ENCODE measurements around the gene MRRF.

The MRRF gene

DNA sequence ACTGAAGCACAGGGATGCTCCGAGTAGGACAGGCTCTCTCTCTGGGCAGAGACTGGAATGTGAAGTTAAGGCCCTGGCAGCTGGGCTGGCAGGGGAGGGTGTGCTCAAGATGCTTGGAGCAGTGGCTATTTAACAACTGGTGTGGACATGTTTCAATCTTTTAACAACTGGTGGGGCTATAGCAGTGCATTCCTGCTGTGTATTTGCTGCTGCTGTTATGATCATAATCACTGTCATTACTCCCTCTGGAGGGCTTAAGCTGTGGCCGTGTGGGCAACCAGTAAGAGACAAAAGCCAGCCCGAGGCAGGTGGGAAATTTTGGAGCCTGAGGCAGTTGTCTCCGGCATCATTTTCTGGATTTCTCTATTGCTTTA lies 72.9 kb downstream of the MRRF start:
- Histone ChIP-seq H3K4me3 (ENCODE audit: low read length) (peak overlapping the region; percentile 62; the same call in 1 of the 2 replicates), H3K4me1 (ENCODE audit: insufficient read depth, low read length) (peaks cover 28% of the 10 kb centered on the region), H3K9me3 (ENCODE audit: insufficient read depth, low read depth, low read length) (no peaks in the 10 kb centered on the region), H3K27me3 (ENCODE audit: insufficient read depth, low read length) (peaks cover 21% of the 10 kb centered on the region), H3K27ac (ENCODE audit: low read length) (no peak overlapping the region), H3K36me3 (ENCODE audit: insufficient read depth, low read depth, low read length) (no peaks in the 10 kb centered on the region), H3K9ac (ENCODE audit: low read depth, low read length) (no peak overlapping the region)

DNA sequence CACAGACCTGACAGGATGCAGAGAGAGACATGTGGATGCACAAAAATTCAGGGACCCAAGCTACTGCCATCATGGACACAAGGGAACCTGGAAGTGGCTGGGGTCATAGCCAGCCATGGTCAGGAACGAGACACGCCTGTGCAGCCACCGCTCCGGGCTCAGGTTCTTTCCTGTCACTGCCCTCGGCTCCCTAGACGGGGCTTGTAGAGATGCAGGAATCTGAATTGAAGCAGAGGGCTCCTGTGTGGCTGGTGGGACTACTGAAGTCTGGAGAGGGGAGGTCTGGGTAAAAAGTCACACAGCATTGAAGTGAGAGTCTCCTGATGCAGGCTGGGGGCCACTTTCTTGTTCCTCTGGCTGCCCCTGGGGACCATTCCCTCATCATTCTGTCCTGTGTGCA lies 73.9 kb downstream of the MRRF start:
- Histone ChIP-seq H3K36me3 (ENCODE audit: insufficient read depth, low read depth, low read length) (no peaks in the 10 kb centered on the region), H3K27ac (ENCODE audit: low read length) (no peak overlapping the region), H3K4me1 (ENCODE audit: insufficient read depth, low read length) (peaks cover 27% of the 10 kb centered on the region), H3K9me3 (ENCODE audit: insufficient read depth, low read depth, low read length) (no peaks in the 10 kb centered on the region), H3K9ac (ENCODE audit: low read depth, low read length) (no peak overlapping the region), H3K27me3 (ENCODE audit: insufficient read depth, low read length) (peaks cover 21% of the 10 kb centered on the region), H3K4me3 (ENCODE audit: low read length) (no peak overlapping the region)

DNA sequence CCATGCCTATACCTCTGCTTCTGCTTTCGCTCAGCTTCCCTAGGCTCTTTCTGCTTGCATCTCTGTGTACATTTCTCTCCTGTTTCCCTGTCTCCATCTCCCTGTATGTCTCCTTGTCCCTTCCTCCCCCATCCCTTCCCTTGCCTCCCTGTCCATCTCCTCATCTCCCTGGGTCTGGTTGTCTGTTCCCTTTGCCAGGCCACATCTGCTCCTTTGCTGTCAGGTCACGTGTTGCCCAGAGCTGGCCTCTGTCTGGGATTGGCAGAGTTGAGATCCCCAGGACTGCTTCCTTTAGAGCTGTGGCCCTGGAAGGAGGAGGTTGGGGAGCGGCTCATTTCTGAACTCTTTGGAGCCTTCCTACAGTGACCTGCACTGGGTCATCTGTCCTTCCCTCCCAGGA lies 74.3 kb downstream of the MRRF start:
- H3K27me3 ChIP-seq (ENCODE audit: insufficient read depth, low read length): peaks cover 21% of the 10 kb centered on the region
- H3K9me3 ChIP-seq (ENCODE audit: insufficient read depth, low read depth, low read length): no peaks in the 10 kb centered on the region
- no peaks in the 10 kb centered on the region for H3K36me3 ChIP-seq (ENCODE audit: insufficient read depth, low read depth, low read length)
- peaks cover 27% of the 10 kb centered on the region for H3K4me1 ChIP-seq (ENCODE audit: insufficient read depth, low read length)
- no peak overlapping the region for H3K27ac ChIP-seq (ENCODE audit: low read length)
- H3K4me3 ChIP-seq (ENCODE audit: low read length): no peak overlapping the region
- H3K9ac ChIP-seq (ENCODE audit: low read depth, low read length): no peak overlapping the region

DNA sequence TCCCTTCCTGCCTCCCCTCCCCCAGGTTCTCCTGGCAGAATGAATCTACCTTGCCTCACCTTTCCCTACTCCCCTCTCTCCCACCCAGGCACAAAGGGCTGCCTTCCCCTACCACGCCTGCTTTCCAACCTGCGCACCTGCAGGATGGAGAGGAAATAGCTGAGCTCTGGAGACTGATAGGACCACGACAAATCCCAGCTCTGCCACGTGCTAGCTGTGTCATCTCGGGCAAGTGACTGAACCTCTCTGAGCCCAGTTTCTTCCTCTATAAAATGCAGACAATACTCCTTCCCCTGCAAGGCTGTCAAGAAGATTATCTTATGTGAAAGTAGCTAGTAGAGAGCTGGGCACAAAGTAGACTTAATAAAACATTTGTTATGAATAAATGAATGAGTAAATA lies 74.9 kb downstream of the MRRF start:
- Histone ChIP-seq H3K27me3 (ENCODE audit: insufficient read depth, low read length) (peaks cover 21% of the 10 kb centered on the region), H3K27ac (ENCODE audit: low read length) (no peak overlapping the region), H3K36me3 (ENCODE audit: insufficient read depth, low read depth, low read length) (no peaks in the 10 kb centered on the region), H3K4me1 (ENCODE audit: insufficient read depth, low read length) (peaks cover 27% of the 10 kb centered on the region), H3K9ac (ENCODE audit: low read depth, low read length) (no peak overlapping the region), H3K9me3 (ENCODE audit: insufficient read depth, low read depth, low read length) (no peaks in the 10 kb centered on the region), H3K4me3 (ENCODE audit: low read length) (no peak overlapping the region)

DNA sequence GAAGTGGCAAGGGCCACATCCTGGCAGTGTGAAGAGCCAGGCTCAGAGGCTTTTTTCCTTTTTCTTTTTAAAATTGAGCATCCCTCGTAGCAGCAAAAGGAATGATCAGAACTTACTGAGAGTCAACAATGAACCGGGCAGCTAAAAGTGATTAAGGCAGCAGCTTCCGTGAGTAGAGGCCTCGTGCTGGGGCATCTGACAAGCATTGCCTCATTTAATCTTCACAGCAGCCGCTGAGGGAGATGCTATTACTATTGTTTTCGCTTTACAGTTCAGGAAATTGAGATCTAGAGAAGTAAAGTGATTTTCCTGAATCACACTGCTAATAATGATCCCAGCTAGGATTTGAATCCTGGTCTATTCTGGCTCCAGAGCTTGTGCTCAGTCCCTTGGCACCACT lies 75.5 kb downstream of the MRRF start:
- no peak overlapping the region for H3K9ac ChIP-seq (ENCODE audit: low read depth, low read length)
- no peaks in the 10 kb centered on the region for H3K36me3 ChIP-seq (ENCODE audit: insufficient read depth, low read depth, low read length)
- no peak overlapping the region for H3K4me3 ChIP-seq (ENCODE audit: low read length)
- peaks cover 23% of the 10 kb centered on the region for H3K27me3 ChIP-seq (ENCODE audit: insufficient read depth, low read length)
- peaks cover 27% of the 10 kb centered on the region for H3K4me1 ChIP-seq (ENCODE audit: insufficient read depth, low read length)
- no peaks in the 10 kb centered on the region for H3K9me3 ChIP-seq (ENCODE audit: insufficient read depth, low read depth, low read length)
- no peak overlapping the region for H3K27ac ChIP-seq (ENCODE audit: low read length)

DNA sequence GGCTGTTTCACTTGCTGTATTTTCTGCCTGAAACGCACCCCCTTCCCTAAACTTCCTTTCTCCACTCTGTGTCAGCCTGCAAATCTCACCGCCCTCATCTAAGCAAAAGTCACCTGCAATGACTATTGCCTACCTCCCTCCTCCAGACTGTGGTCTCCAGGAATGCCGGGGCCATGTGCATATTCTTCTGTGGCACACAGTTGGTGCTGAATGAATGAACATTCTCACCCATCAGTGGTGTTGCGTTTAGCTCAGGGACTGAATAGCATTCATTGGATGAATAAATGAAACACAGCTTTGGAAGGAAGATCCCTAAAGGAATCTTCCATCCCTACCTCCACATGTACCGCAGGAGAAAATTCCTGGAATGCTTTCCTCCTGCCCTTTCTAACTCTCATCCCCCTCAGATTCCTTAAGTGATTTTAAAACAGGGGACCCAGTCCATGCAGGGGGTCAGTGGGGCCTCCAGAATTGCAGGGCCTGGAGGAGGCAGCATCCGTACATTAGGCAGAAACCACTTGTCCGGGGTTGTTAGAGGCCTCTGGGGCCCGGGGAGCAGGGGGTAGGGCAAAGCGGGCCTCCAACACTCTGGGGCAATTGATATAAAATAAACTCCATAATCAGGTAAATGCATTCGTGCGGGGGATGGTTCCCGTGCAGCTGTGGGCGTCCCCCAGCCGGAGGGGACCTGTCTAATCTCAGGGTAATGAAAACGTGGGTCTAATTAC lies 77.8 kb downstream of the MRRF start:
- Histone ChIP-seq H3K9me3 (ENCODE audit: insufficient read depth, low read depth, low read length) (no peaks in the 10 kb centered on the region), H3K27me3 (ENCODE audit: insufficient read depth, low read length) (peaks cover 36% of the 10 kb centered on the region), H3K4me3 (ENCODE audit: low read length) (no peak overlapping the region; the same call in 1 of the 2 replicates), H3K36me3 (ENCODE audit: insufficient read depth, low read depth, low read length) (no peaks in the 10 kb centered on the region), H3K9ac (ENCODE audit: low read depth, low read length) (no peak overlapping the region), H3K4me1 (ENCODE audit: insufficient read depth, low read length) (peaks cover 22% of the 10 kb centered on the region), H3K27ac (ENCODE audit: low read length) (no peak overlapping the region)

DNA sequence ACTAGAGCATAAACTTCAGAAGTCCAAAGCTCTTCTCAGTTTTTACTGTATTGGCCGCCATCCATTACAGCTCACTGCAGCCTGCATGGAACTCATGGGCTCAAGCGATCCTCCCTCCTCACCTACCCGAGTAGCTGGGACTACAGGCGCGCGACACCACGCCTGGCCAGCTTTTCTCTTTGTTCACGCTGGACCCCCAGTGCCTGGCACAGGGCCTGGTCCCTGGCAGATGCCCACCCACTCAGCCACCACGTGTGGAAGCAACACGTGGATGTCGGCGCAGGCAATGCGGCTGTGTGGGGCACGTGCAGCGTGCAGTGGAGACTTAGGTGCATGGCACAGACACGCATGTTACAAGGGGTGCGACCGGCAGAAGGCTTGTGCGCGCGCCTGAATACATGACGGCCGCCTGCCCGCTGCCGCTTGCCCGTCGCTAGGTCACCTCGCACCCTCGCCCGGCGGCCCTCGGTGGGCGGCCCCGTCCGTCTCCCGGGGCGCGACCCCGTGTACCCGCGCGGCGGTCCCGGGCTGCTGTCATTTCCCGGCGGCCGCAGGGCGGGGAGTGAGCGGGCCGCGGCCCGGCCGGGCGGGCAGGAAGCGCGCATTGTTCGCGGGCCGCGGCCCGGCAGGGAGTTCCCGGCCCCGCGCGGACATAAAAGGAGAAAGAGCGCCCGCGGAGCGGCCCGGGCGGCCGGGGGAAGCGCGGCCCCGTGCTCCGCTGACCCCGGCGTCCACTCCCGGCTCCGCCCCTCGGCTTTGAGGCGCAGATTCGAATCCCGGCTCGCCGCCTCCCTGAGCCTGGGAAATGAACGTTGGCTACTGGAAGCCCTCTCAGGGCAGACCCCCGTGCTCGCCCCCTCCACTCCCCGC lies 82.0 kb downstream of the MRRF start:
- H3K27ac ChIP-seq (ENCODE audit: low read length): no peak overlapping the region
- no peaks in the 10 kb centered on the region for H3K36me3 ChIP-seq (ENCODE audit: insufficient read depth, low read depth, low read length)
- peaks cover 13% of the 10 kb centered on the region; the same call in 1 of the 2 replicates for H3K4me1 ChIP-seq (ENCODE audit: insufficient read depth, low read length)
- H3K9me3 ChIP-seq (ENCODE audit: insufficient read depth, low read depth, low read length): no peaks in the 10 kb centered on the region
- peaks cover 51% of the 10 kb centered on the region for H3K27me3 ChIP-seq (ENCODE audit: insufficient read depth, low read length)
- peak overlapping the region; percentile 55; the same call in 1 of the 2 replicates for H3K9ac ChIP-seq (ENCODE audit: low read depth, low read length)
- H3K4me3 ChIP-seq (ENCODE audit: low read length): peak overlapping the region; percentile 74

DNA sequence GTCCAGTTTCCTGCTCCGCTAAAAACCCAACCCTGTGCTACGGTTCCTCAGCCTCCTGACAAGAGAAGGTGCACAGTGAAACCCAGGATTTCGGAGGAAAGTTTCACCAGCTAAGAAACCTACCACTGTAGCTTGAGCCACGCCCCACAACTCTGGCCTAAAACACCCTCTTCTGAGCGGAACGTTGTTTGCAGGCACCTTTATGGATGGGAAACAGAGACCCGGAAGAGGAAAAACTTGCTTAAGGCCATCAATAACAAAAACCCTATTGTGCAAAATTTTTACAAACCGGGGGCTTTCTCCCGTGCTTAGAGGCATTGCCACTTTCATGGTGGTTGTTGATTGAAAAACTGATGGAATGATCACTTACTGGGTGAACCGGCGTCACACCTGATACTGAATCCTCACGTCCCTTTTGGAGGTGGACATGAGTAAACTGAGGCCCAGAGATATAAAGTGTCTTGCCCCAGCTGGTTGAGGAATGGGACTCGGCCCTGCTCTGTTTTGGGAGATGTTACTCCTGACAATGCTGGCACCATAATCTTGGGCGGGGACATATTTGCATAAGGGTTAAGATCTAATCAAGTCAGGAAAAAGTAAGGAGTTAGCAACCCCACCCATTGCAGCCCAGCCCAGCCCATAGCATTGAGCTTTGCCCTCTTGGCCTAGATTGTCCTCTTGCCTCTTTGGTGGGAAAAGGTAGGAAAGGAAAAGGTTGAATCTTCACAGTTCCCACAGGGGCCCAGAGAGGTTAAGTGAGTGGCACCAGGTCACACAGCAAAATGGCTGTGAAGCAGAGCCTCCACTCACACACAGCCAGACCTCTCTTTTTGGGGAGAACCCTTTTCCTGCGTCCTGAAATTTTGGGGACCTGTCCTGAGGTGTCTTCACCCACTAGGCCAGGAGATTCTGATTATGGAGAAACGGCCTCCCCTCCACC lies 82.9 kb downstream of the MRRF start:
- Histone ChIP-seq H3K27ac (ENCODE audit: low read length) (no peak overlapping the region), H3K4me1 (ENCODE audit: insufficient read depth, low read length) (peaks cover 6% of the 10 kb centered on the region; the same call in 1 of the 2 replicates), H3K9ac (ENCODE audit: low read depth, low read length) (peak overlapping the region; percentile 55; the same call in 1 of the 2 replicates), H3K27me3 (ENCODE audit: insufficient read depth, low read length) (peaks cover 51% of the 10 kb centered on the region), H3K9me3 (ENCODE audit: insufficient read depth, low read depth, low read length) (peaks cover 1% of the 10 kb centered on the region; the same call in 1 of the 2 replicates), H3K36me3 (ENCODE audit: insufficient read depth, low read depth, low read length) (no peaks in the 10 kb centered on the region), H3K4me3 (ENCODE audit: low read length) (peak overlapping the region; percentile 74)

DNA sequence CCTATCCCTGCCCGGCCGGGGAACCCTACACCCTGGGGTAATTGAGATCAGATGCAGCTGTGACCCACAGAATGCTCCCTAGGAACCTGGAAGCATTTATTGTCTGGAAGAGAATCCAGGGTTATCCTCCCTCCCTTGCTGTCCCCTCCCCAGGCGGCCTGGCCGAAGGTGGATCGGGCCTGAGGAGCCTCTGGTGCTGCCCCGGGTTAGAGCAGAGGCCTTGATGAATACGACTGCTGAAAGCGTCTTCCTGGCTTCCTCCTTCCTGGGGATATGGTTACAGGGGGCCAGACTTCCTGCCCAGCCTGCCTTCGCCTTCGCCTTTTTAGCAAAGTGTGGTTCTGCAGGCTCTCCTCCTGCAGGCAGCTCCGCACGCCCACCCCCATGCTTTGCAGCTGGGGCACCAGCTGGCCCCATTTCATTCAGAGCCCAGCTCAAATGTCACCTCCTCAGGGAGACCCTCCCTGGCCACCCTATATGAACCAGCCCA lies 83.7 kb downstream of the MRRF start:
- H3K27ac ChIP-seq (ENCODE audit: low read length): no peak overlapping the region
- H3K9ac ChIP-seq (ENCODE audit: low read depth, low read length): no peak overlapping the region
- H3K4me1 ChIP-seq (ENCODE audit: insufficient read depth, low read length): no peaks in the 10 kb centered on the region
- H3K4me3 ChIP-seq (ENCODE audit: low read length): no peak overlapping the region
- peaks cover 51% of the 10 kb centered on the region for H3K27me3 ChIP-seq (ENCODE audit: insufficient read depth, low read length)
- peaks cover 4% of the 10 kb centered on the region; the same call in 1 of the 2 replicates for H3K9me3 ChIP-seq (ENCODE audit: insufficient read depth, low read depth, low read length)
- H3K36me3 ChIP-seq (ENCODE audit: insufficient read depth, low read depth, low read length): no peaks in the 10 kb centered on the region

DNA sequence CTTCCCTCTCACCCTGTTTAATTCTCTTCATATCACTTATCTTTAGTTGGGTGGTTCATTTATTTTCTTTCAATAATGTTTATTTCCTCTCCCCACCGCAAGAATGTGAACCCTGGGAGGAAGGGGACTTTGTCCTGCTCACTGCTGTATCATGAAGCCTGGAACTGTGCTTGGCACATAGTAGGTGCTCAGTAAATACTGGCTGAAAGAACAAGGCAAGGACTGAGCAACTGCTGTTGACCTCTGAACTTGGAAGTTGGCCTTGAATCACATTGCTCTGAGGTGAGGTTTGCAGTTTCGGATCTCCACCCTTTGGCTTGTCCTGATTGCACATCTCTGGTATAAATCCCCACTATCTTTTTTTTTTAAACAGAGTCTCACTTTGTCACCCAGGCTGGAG lies 84.1 kb downstream of the MRRF start:
- no peak overlapping the region for H3K27ac ChIP-seq (ENCODE audit: low read length)

DNA sequence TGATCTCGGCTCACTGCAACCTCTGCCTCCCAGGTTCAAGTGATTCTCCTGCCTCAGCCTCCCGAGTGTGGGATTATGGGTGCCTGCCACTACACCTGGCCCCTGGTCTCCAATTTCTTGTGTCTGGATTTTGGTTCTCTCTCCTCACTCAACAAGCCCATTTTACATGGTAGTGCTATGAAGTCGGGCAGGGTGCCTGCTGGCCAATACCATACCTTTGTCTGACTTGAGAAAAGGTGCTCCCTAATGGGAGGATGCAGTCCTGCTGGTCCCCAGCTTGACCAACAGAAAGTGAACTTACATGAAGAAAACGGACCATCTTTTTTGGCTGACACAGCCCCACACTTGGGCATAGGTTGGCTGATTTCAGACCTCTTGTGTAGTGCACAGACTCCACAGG lies 84.5 kb downstream of the MRRF start:
- Histone ChIP-seq H3K9me3 (ENCODE audit: insufficient read depth, low read depth, low read length) (peaks cover 4% of the 10 kb centered on the region; the same call in 1 of the 2 replicates), H3K9ac (ENCODE audit: low read depth, low read length) (no peak overlapping the region), H3K36me3 (ENCODE audit: insufficient read depth, low read depth, low read length) (no peaks in the 10 kb centered on the region), H3K27me3 (ENCODE audit: insufficient read depth, low read length) (peaks cover 51% of the 10 kb centered on the region), H3K27ac (ENCODE audit: low read length) (no peak overlapping the region), H3K4me3 (ENCODE audit: low read length) (no peak overlapping the region), H3K4me1 (ENCODE audit: insufficient read depth, low read length) (no peaks in the 10 kb centered on the region)

More for the DNA sequence above, 84.1 kb downstream of the MRRF start:
- H3K27me3 ChIP-seq (ENCODE audit: insufficient read depth, low read length): peaks cover 51% of the 10 kb centered on the region
- no peak overlapping the region for H3K9ac ChIP-seq (ENCODE audit: low read depth, low read length)
- H3K4me1 ChIP-seq (ENCODE audit: insufficient read depth, low read length): no peaks in the 10 kb centered on the region
- no peaks in the 10 kb centered on the region for H3K36me3 ChIP-seq (ENCODE audit: insufficient read depth, low read depth, low read length)
- no peak overlapping the region for H3K4me3 ChIP-seq (ENCODE audit: low read length)
- peaks cover 4% of the 10 kb centered on the region; the same call in 1 of the 2 replicates for H3K9me3 ChIP-seq (ENCODE audit: insufficient read depth, low read depth, low read length)

All from iPS-20b (cell line).